ENCODE measurements around the gene PDCL2. TPM values are rescaled to one million over a fixed set of nuclear protein-coding genes. Genes with fewer than 3 reads are reported as not detected.
A peak's percentile ranks its signal among the peaks of the same experiment; 100 is the strongest.

The PDCL2 gene
- total RNA-seq, 1 experiment from 2014 or later = not detected

GRCh38 chr4:55546756-55547465 lies 45.1 kb downstream of the PDCL2 start, which contains the start of gene CLOCK:
Gene CLOCK (minus strand): TSS chr4:55546909. CDS start chr4:55482785, 64,124 bp downstream.
- Histone ChIP-seq H3K36me3 (ENCODE audit: low read depth) (no peaks in the 10 kb centered on the region), H3K79me2 (ENCODE audit: low read depth) (peaks cover 31% of the 10 kb centered on the region), H3F3A (ENCODE audit: insufficient read depth, low read depth) (peaks cover 37% of the 10 kb centered on the region), H3K4me1 (replicated peaks; ENCODE audit: insufficient read depth) (peaks cover 41% of the 10 kb centered on the region), H4K20me1 (ENCODE audit: insufficient read depth) (no peaks in the 10 kb centered on the region; the same call in 1 of the 2 replicates), H3K27ac (peak within 1 kb of the TSS; percentile 80), H3K9me3 (ENCODE audit: insufficient read depth, low read depth) (no peaks in the 10 kb centered on the region; the same call in 1 of the 2 replicates), H3K9me2 (ENCODE audit: insufficient read depth) (no peaks in the 10 kb centered on the region), H3K4me3 (peak within 1 kb of the TSS; percentile 75), H2AFZ (peak within 1 kb of the TSS; percentile 90), H3K4me2 (peak within 1 kb of the TSS; percentile 91), H3K27me3 (ENCODE audit: insufficient read depth, low read depth) (no peaks in the 10 kb centered on the region)
- intact Hi-C loops (cut with micrococcal nuclease; ENCODE audit: unreplicated experiment) = loop anchor here (2.0 to 10.0 kb wide), 5 partner anchors 90 to 306 kb away; partner anchors contain the start of genes EXOC1, NMU and SRD5A3
- ChIA-PET CTCF (interaction anchor here (0.6 kb wide), 1 partner anchor 295 kb away, joined by 3 read pairs; no protein-coding TSS in a partner anchor), POLR2A (ENCODE audit: unreplicated experiment) (no interaction called here)
- no TSS peak for BruUV-seq (replicated peaks)
- DNase-seq = peak; percentile 50 to 80
- TF ChIP-seq CTCF (conservative IDR thresholded peaks at IDR 0.05) (peak; percentile 58), EZH2 (IDR thresholded peaks at IDR 0.05; ENCODE audit: low read depth) (no peak)

DNA sequence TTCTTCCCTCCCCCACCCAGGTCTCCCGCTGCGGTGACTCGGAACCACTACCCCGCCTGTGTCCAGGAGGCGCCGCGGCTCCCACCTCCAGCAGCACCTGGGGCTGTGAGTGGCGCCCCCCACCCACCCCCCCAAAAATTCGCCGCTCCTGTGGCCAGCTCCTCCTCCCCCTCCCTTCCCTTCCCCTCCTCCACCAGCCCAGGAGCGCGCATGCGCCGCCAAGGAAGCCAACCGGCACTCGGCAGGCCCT lies 45.6 kb downstream of the PDCL2 start:
- intact Hi-C loops (cut with micrococcal nuclease; ENCODE audit: unreplicated experiment) = loop anchor here (2.0 to 10.0 kb wide), 5 partner anchors 91 to 306 kb away; partner anchors contain the start of genes EXOC1, NMU and SRD5A3
- no peaks in the 10 kb centered on the region; the same call in 1 of the 2 replicates for H3K9me3 ChIP-seq (ENCODE audit: insufficient read depth, low read depth)
- peak overlapping the region; percentile 90; the same call in 1 of the 2 replicates for H2AFZ ChIP-seq
- H3K27me3 ChIP-seq (ENCODE audit: insufficient read depth, low read depth) = no peaks in the 10 kb centered on the region
- ChIA-PET CTCF (interaction anchor here (0.7 to 1.1 kb wide), 2 partner anchors 46 to 187 kb away, joined by 3 to 4 read pairs; partner anchors contain the start of gene PDCL2), POLR2A (ENCODE audit: unreplicated experiment) (interaction anchor here (0.5 kb wide), 1 partner anchor 252 kb away, joined by 3 read pairs; no protein-coding TSS in a partner anchor)
- 0 out of 2 replicates have a peak overlapping the region, but pooled peaks have one; percentile 86 for H3K4me2 ChIP-seq
- no peaks in the 10 kb centered on the region for H3K9me2 ChIP-seq (ENCODE audit: insufficient read depth)
- H3F3A ChIP-seq (ENCODE audit: insufficient read depth, low read depth) = peaks cover 37% of the 10 kb centered on the region
- H3K36me3 ChIP-seq (ENCODE audit: low read depth) = no peaks in the 10 kb centered on the region
- no TSS peak for BruUV-seq (replicated peaks)
- H4K20me1 ChIP-seq (ENCODE audit: insufficient read depth) = no peaks in the 10 kb centered on the region; the same call in 1 of the 2 replicates
- DNase-seq = no peak
- peaks cover 41% of the 10 kb centered on the region for H3K4me1 ChIP-seq (replicated peaks; ENCODE audit: insufficient read depth)
- H3K79me2 ChIP-seq (ENCODE audit: low read depth) = peaks cover 32% of the 10 kb centered on the region
- TF ChIP-seq CTCF (conservative IDR thresholded peaks at IDR 0.05) (no peak), EZH2 (IDR thresholded peaks at IDR 0.05; ENCODE audit: low read depth) (no peak)
- peak overlapping the region; percentile 58; the same call in 1 of the 2 replicates for H3K4me3 ChIP-seq
- peak overlapping the region; percentile 80 for H3K27ac ChIP-seq

- peak overlapping the region; percentile 74 for H3K27ac ChIP-seq
- H3K4me1 ChIP-seq (replicated peaks; ENCODE audit: insufficient read depth) = peaks cover 41% of the 10 kb centered on the region
- TF ChIP-seq EZH2 (IDR thresholded peaks at IDR 0.05; ENCODE audit: low read depth) (no peak), CTCF (conservative IDR thresholded peaks at IDR 0.05) (no peak)
- H2AFZ ChIP-seq = peak overlapping the region; percentile 81
- H4K20me1 ChIP-seq (ENCODE audit: insufficient read depth) = no peaks in the 10 kb centered on the region; the same call in 1 of the 2 replicates
- no peaks in the 10 kb centered on the region for H3K27me3 ChIP-seq (ENCODE audit: insufficient read depth, low read depth)
- CTCF ChIA-PET = interaction anchor here (0.7 to 1.1 kb wide), 3 partner anchors 46 to 188 kb away, joined by 3 to 4 read pairs (median 3); partner anchors contain the start of gene PDCL2
- POLR2A ChIA-PET (ENCODE audit: unreplicated experiment) = interaction anchor here (0.5 to 0.7 kb wide), 2 partner anchors 152 to 252 kb away, joined by 3 to 7 read pairs; no protein-coding TSS in a partner anchor
- no peaks in the 10 kb centered on the region; the same call in 1 of the 2 replicates for H3K9me3 ChIP-seq (ENCODE audit: insufficient read depth, low read depth)
- peak overlapping the region; percentile 75 for H3K4me3 ChIP-seq
- H3K79me2 ChIP-seq (ENCODE audit: low read depth) = peaks cover 37% of the 10 kb centered on the region
- H3K9me2 ChIP-seq (ENCODE audit: insufficient read depth) = no peaks in the 10 kb centered on the region
- BruUV-seq (replicated peaks) = no TSS peak
- no peaks in the 10 kb centered on the region for H3K36me3 ChIP-seq (ENCODE audit: low read depth)
- H3K4me2 ChIP-seq = peak overlapping the region; percentile 91
- peaks cover 37% of the 10 kb centered on the region for H3F3A ChIP-seq (ENCODE audit: insufficient read depth, low read depth)
- DNase-seq = peak; percentile 42 to 64
- intact Hi-C loops (cut with micrococcal nuclease; ENCODE audit: unreplicated experiment) = loop anchor here (2.0 to 10.0 kb wide), 5 partner anchors 91 to 307 kb away; partner anchors contain the start of genes EXOC1, NMU and SRD5A3
Measured at GRCh38 chr4:55545641-55546505, 46.2 kb downstream of the PDCL2 start.

Data from PC-9 (cell line).